ENCODE data around the gene NANOS1.

Gene NANOS1

DNA sequence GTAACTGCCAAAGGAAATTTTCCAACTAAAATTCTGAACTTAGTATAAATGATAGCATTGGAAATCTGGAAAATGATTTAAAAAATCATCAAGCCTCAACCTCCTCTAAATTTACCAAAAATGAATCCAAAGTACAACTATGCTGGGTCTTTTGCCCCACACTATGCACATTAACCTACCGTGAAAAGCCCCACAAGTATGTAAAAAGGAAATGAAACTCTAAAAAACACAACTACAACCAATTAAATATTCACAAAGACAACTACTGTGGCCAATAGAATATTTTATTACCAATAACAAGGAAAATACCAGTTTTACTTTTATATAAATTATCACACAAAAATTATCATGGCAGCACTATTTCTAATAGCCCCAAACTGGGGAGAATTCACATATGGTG, 31.8 kb downstream of the NANOS1 start:
- no peaks in the 10 kb centered on the region for H3K9me3 Mint-ChIP-seq
- peaks cover 8% of the 10 kb centered on the region for H3K4me1 Mint-ChIP-seq (ENCODE audit: low read depth)
- H3K27me3 Mint-ChIP-seq (ENCODE audit: low read depth) = no peaks in the 10 kb centered on the region
- no peak overlapping the region for H3K4me3 Mint-ChIP-seq
- H3K27ac Mint-ChIP-seq = no peak overlapping the region
- H3K36me3 Mint-ChIP-seq (ENCODE audit: low read depth) = peaks cover 63% of the 10 kb centered on the region

DNA sequence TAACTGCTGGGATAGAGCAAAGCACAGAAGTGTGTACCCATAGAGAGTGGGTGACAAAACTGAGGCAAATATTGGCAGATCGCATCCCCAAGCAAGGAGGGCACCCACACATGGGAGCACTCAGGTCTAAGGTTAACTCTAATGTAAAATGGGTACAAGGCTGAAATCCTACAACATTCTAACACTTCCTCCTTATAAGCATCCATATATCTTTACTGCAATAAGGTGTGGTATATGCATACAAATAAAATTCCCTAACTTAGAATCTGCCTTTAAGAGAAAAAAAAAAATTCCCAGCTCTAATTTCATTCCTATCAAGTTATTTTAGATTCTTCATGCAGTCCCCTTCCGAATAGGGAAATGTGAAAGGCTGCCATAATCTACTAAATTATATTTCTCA, 32.4 kb downstream of the NANOS1 start:
- no peaks in the 10 kb centered on the region for H3K27me3 Mint-ChIP-seq (ENCODE audit: low read depth)
- H3K36me3 Mint-ChIP-seq (ENCODE audit: low read depth) = peaks cover 61% of the 10 kb centered on the region
- peaks cover 8% of the 10 kb centered on the region for H3K4me1 Mint-ChIP-seq (ENCODE audit: low read depth)
- H3K9me3 Mint-ChIP-seq = no peaks in the 10 kb centered on the region
- H3K27ac Mint-ChIP-seq = no peak overlapping the region
- H3K4me3 Mint-ChIP-seq = no peak overlapping the region

DNA sequence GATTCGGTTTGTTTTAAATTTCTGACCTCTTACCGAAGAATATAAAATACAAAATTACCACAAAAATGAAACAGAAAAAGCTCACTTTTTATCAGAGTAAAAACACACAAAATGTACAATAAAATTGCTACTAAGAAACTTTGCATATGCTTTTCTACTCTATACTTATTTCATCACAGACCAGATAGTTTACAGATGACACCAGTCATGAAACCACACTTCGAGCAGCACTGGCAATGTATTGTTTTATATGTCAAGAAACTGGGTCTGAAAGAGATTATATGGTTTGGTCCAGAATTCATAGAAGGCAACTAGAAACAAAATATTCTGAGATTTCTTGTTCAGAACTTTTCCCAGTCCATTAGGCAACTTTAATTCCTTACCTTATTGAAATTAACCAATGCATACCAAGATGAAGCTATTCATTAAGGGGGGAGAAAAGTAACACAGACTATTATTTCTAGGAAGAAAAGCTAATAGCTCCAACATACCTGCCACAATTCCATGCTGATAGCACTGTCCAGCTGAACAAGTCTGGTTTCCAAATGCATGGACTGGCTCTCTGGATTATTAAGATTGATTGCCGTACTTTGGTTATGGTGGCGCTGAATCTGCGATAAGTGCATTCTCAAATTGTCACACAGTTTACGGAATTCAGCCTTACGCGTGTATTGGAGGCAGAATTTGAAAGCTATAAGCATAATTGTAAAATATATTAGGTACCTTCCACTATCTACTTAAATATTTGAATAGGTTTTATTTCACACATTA, 41.1 kb downstream of the NANOS1 start:
- Mint-ChIP-seq H3K27ac (no peak overlapping the region), H3K36me3 (ENCODE audit: low read depth) (peaks cover 47% of the 10 kb centered on the region), H3K9me3 (no peaks in the 10 kb centered on the region), H3K27me3 (ENCODE audit: low read depth) (no peaks in the 10 kb centered on the region), H3K4me1 (ENCODE audit: low read depth) (peaks cover 26% of the 10 kb centered on the region), H3K4me3 (no peak overlapping the region)

DNA sequence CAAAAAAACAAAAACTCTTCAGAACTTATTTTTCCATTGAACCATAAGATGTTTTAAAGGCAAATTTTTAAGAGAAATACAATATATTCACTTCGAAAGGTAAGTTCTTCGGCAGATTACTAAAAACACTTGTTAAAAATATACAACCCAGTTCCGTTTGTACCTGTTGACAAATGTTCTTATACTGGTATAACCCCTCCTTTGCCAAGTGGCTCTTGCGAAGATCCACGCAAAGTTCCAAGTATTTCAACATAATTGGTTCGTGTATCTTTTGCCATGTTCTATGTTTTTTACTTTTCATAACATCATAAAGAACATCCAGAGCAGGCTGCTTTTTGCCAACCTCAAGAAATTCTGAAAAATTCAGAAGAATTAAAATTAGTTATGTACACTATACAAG, 44.1 kb downstream of the NANOS1 start:
- peaks cover 33% of the 10 kb centered on the region for H3K4me1 Mint-ChIP-seq (ENCODE audit: low read depth)
- no peaks in the 10 kb centered on the region for H3K9me3 Mint-ChIP-seq
- H3K36me3 Mint-ChIP-seq (ENCODE audit: low read depth) = peaks cover 40% of the 10 kb centered on the region
- H3K27me3 Mint-ChIP-seq (ENCODE audit: low read depth) = no peaks in the 10 kb centered on the region
- no peak overlapping the region for H3K4me3 Mint-ChIP-seq
- H3K27ac Mint-ChIP-seq = no peak overlapping the region

DNA sequence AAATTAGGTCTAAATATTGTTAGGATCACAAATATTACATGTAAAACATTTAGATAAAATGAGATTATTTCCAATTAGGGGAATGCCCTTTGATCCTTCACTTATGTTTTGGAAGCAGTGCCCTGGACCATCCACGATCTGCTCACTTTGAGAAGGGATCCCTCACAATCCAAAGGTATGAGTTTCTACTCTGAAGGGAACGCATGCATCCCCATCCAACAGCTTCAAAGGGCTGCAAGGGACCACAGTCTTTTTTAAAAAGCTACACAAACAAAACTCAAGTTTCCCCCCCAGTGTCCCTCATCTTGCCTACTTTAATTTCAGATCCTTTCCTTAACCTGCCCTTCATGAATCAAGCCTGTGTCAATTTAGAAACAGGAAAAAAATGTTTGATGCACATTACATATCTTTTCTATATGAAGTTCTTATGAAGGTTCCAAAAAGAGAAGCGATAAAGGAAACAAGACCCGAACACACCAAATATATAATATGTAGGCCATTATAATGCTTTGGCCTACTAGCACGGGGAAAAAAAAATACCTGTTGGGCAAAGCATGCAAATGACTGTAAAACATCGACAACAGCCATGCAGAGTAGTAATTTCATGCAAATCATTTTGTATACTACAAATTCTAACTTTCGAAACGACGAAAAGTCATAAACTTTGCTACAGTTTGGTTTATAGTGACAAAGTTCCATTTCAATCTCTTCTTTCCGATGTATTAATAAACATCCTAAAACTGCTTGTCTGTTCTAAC, 49.1 kb downstream of the NANOS1 start:
- Mint-ChIP-seq H3K27ac (peak overlapping the region; percentile 96), H3K4me1 (ENCODE audit: low read depth) (peaks cover 37% of the 10 kb centered on the region), H3K9me3 (no peaks in the 10 kb centered on the region), H3K4me3 (peak overlapping the region; percentile 100), H3K27me3 (ENCODE audit: low read depth) (no peaks in the 10 kb centered on the region), H3K36me3 (ENCODE audit: low read depth) (peaks cover 28% of the 10 kb centered on the region)

DNA sequence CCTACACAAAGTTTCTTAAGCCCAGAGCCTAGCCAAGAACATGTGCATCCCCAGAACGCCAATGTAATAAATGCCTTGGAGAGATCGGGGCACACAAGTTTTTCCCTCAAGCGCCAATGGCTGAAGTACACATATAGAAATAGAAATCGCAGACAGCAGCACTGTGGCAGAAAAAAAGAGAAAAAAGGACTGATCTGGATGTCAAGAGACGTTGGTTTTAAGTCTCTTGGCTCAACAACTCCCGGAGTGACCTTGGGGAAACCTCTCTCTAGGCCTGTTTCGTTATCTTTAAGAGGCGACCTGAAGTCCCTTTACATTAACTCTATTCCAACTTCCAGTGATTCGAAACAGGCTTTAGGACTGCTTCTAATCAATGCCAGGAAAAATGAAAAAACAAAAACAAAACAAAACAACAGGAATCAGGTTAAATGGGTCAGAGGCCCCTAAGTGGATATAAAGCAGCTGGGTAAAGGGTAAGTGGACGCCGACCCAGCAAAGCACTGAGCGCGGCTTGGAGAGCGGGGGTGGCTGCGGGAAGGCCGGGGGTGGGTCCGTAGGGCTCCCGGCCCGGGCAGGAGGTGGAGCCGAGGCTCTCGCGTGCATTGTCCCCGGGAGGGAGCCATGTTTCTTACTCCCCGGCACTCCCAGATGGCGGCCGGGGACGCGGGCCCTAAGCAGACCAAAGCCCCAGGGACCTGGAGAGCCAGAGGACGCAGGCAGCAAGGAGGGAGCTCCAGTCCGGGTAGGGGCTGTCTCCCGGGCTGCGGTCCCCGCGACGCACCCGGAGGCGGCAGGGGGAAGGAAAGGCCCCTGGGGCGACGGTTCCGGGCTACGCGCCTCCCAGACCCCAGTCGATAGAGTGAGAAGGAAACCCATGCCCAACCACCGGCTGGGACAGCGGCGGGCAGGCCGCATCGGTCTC, 50.3 kb downstream of the NANOS1 start:
- H3K36me3 Mint-ChIP-seq (ENCODE audit: low read depth) = peaks cover 28% of the 10 kb centered on the region
- peak overlapping the region; percentile 96 for H3K27ac Mint-ChIP-seq
- peaks cover 37% of the 10 kb centered on the region for H3K4me1 Mint-ChIP-seq (ENCODE audit: low read depth)
- H3K27me3 Mint-ChIP-seq (ENCODE audit: low read depth) = no peaks in the 10 kb centered on the region
- no peaks in the 10 kb centered on the region for H3K9me3 Mint-ChIP-seq
- peak overlapping the region; percentile 100 for H3K4me3 Mint-ChIP-seq

DNA sequence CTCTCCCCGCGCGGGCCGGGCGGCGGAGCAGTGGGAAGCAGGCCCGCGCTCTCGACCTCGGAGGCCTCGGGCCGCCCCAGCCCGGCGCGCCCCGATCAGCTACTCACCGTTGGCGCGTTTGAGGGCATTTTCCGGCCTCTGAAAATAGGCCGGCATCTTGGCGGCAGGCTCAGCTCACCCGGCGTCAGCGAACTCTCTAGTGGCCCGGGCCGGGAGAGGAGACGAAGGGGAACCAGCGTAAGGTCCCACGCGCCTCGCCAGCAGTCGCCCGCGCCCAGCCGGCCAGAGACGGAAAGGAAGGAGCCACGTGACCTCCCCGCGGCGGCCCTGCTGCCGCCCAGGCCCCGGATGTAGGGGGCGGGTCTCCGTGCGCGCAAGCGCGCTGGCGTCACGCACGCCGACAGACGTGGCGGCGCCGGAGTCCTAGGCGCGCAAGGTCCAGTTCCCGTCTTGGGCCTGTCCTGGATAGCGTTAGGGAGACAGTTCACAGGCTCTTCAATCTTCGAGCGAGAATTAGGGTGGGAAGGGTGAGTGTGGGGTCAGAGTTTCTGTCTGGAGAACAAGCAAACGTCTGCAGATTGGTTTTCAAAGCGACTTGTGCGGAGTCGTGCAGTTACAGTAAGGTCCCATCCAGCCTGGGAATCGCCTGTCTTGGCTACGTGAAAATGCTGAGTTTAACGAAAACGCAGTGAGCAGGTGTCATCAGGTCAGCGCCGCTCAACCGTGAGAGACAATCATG, 51.2 kb downstream of the NANOS1 start, which contains the start of gene EIF3A:
TSS of gene EIF3A (minus strand) at position 297 of the 739 bp plus-strand sequence. CDS start at position 156, 141 bp downstream.
- no peaks in the 10 kb centered on the region for H3K27me3 Mint-ChIP-seq (ENCODE audit: low read depth)
- H3K4me3 Mint-ChIP-seq = peak within 1 kb of the TSS; percentile 100
- no peaks in the 10 kb centered on the region for H3K9me3 Mint-ChIP-seq
- peak within 1 kb of the TSS; percentile 96 for H3K27ac Mint-ChIP-seq
- H3K36me3 Mint-ChIP-seq (ENCODE audit: low read depth) = peaks cover 28% of the 10 kb centered on the region
- H3K4me1 Mint-ChIP-seq (ENCODE audit: low read depth) = peaks cover 35% of the 10 kb centered on the region

All from T-helper 1 cell treated with Interleukin-12 subunit alpha and Interleukin-12 subunit beta and Interleukin-4 antibody, amounts not matched to agents 30 μg/mL and 1 μg/mL, for 36 hours (primary cell).